K562 (cell line): ENCODE measurements around the gene POMGNT2.

ENCODE experiments used
- EZH2 ChIP-seq: IDR thresholded peaks from 2 replicates; pipeline ENCODE4 v1.6.1; 2012; ENCODE audit warnings: low read depth, mild to moderate bottlenecking, inconsistent platforms, low read length, borderline replicate concordance
- SREBF2 ChIP-seq: sonication (generic); formaldehyde crosslinking; IDR thresholded peaks from 2 replicates; pipeline ENCODE4 v1.4.0; 2020; ENCODE audit warnings: mild to moderate bottlenecking, missing genetic modification reagents
- ZNF232 ChIP-seq: sonication (generic); formaldehyde crosslinking; IDR thresholded peaks from 2 replicates; pipeline ENCODE4 v1.8.0; 2022; ENCODE audit warnings: mild to moderate bottlenecking, missing genetic modification reagents
- ZZZ3 ChIP-seq: fragments of 450-650 bp; IDR thresholded peaks from 2 replicates; pipeline ENCODE4 v1.6.1; 2016; ENCODE audit warnings: antibody characterized with exemption, mild to moderate bottlenecking, moderate library complexity
- TF ChIP-seq, protein P1 (sequence below), 3 experiments: IDR thresholded peaks in 2 of 3; conservative IDR thresholded peaks in 1 of 3; 2 replicates each; pipeline ENCODE4 v1.5.1; 2011 to 2012; ENCODE audit warnings: low read length in 3 of 3, mild to moderate bottlenecking in 3 of 3, control low read depth in 2 of 3, improper control_type of control experiment in 1 of 3, inconsistent platforms in 1 of 3, low read depth in 1 of 3, mixed read lengths in 1 of 3, moderate library complexity in 1 of 3; ENCODE audit not compliant: insufficient read depth in 2 of 3
- TF ChIP-seq, protein P2 (sequence below): sonication (generic); formaldehyde crosslinking; IDR thresholded peaks from 2 replicates; pipeline ENCODE4 v1.5.0; 2020; ENCODE audit warnings: missing genetic modification reagents

DNA sequence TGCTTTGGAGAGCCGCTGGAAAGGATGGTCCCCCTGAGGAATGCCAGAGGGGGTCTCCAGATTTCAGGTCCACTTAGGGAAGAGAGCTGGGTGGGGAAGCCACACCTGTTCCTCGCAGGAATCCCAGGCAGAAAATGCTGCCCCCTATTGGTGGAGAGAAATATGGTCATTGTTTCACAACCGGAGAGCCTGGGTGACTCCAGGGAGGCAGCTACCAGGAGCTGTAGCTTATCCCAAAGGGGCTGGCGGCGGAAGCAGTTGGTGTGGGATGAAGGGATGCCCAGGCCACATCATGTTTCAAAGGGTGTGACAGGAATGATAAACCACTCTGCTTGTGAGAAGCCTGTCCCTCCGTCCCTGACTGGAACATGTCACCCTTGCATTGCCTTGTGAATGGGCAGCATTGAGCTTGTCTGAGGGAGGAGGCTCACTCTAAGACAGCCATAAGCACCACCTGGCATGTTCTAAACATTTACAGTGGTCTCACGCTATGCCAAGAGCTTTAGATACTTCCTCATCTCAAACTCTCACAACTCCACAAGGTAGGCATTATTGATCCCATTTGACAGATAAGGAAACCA is 34.5 kb downstream of the POMGNT2 start:
- TF ChIP-seq ZNF232 (CRISPR knock-in tag) (no peak), ZZZ3 (no peak), EZH2 (no peak), SREBF2 (CRISPR knock-in tag) (no peak)
- TF ChIP-seq, protein P1, sequence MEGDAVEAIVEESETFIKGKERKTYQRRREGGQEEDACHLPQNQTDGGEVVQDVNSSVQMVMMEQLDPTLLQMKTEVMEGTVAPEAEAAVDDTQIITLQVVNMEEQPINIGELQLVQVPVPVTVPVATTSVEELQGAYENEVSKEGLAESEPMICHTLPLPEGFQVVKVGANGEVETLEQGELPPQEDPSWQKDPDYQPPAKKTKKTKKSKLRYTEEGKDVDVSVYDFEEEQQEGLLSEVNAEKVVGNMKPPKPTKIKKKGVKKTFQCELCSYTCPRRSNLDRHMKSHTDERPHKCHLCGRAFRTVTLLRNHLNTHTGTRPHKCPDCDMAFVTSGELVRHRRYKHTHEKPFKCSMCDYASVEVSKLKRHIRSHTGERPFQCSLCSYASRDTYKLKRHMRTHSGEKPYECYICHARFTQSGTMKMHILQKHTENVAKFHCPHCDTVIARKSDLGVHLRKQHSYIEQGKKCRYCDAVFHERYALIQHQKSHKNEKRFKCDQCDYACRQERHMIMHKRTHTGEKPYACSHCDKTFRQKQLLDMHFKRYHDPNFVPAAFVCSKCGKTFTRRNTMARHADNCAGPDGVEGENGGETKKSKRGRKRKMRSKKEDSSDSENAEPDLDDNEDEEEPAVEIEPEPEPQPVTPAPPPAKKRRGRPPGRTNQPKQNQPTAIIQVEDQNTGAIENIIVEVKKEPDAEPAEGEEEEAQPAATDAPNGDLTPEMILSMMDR (IDR thresholded peaks at IDR 0.05 in 2 of 3, conservative IDR thresholded peaks at IDR 0.05 in 1 of 3; ENCODE audit: insufficient read depth in 2 of 3, low read depth in 1 of 3, low read length in 3 of 3), result peak; percentile 71 to 91 (median 76)
- TF ChIP-seq, protein P2, sequence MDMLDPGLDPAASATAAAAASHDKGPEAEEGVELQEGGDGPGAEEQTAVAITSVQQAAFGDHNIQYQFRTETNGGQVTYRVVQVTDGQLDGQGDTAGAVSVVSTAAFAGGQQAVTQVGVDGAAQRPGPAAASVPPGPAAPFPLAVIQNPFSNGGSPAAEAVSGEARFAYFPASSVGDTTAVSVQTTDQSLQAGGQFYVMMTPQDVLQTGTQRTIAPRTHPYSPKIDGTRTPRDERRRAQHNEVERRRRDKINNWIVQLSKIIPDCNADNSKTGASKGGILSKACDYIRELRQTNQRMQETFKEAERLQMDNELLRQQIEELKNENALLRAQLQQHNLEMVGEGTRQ (CRISPR knock-in tag), result no peak
